ENCODE data around the gene RASSF10.

DNA sequence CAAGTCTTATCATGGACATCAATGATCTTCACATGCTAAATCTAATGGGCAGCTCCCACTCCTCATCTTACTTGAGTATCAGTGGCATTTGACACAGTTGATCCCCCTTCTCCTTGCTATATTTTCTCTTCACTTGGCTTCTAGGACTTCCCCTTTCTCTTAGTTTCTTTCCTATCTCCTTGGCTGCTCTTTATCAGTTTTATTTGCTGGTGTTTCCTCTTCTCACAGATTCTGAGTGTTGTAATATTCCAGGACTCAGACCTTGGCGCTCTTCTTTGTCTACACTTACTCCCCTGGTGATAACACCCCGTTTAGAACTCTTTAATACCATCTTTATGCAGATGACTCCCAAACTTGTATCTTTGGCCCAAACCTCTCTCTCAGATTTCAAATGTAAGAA lies 33.9 kb upstream of the RASSF10 start:
- TF ChIP-seq, protein P1, sequence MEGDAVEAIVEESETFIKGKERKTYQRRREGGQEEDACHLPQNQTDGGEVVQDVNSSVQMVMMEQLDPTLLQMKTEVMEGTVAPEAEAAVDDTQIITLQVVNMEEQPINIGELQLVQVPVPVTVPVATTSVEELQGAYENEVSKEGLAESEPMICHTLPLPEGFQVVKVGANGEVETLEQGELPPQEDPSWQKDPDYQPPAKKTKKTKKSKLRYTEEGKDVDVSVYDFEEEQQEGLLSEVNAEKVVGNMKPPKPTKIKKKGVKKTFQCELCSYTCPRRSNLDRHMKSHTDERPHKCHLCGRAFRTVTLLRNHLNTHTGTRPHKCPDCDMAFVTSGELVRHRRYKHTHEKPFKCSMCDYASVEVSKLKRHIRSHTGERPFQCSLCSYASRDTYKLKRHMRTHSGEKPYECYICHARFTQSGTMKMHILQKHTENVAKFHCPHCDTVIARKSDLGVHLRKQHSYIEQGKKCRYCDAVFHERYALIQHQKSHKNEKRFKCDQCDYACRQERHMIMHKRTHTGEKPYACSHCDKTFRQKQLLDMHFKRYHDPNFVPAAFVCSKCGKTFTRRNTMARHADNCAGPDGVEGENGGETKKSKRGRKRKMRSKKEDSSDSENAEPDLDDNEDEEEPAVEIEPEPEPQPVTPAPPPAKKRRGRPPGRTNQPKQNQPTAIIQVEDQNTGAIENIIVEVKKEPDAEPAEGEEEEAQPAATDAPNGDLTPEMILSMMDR (IDR thresholded peaks at IDR 0.05): no peak
- TF ChIP-seq RNF2 (IDR thresholded peaks at IDR 0.05; ENCODE audit: borderline replicate concordance, low read depth) (no peak), RFX5 (IDR thresholded peaks at IDR 0.05) (no peak), SMC3 (IDR thresholded peaks at IDR 0.05) (no peak), POLR2A (IDR thresholded peaks at IDR 0.05; ENCODE audit: low read length) (no peak), EP300 (IDR thresholded peaks at IDR 0.05) (no peak)
- TF ChIP-seq, protein P2, sequence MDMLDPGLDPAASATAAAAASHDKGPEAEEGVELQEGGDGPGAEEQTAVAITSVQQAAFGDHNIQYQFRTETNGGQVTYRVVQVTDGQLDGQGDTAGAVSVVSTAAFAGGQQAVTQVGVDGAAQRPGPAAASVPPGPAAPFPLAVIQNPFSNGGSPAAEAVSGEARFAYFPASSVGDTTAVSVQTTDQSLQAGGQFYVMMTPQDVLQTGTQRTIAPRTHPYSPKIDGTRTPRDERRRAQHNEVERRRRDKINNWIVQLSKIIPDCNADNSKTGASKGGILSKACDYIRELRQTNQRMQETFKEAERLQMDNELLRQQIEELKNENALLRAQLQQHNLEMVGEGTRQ (IDR thresholded peaks at IDR 0.05): no peak
- TF ChIP-seq, protein P3, sequence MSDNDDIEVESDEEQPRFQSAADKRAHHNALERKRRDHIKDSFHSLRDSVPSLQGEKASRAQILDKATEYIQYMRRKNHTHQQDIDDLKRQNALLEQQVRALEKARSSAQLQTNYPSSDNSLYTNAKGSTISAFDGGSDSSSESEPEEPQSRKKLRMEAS (IDR thresholded peaks at IDR 0.05): no peak
- TF ChIP-seq, protein P4, sequence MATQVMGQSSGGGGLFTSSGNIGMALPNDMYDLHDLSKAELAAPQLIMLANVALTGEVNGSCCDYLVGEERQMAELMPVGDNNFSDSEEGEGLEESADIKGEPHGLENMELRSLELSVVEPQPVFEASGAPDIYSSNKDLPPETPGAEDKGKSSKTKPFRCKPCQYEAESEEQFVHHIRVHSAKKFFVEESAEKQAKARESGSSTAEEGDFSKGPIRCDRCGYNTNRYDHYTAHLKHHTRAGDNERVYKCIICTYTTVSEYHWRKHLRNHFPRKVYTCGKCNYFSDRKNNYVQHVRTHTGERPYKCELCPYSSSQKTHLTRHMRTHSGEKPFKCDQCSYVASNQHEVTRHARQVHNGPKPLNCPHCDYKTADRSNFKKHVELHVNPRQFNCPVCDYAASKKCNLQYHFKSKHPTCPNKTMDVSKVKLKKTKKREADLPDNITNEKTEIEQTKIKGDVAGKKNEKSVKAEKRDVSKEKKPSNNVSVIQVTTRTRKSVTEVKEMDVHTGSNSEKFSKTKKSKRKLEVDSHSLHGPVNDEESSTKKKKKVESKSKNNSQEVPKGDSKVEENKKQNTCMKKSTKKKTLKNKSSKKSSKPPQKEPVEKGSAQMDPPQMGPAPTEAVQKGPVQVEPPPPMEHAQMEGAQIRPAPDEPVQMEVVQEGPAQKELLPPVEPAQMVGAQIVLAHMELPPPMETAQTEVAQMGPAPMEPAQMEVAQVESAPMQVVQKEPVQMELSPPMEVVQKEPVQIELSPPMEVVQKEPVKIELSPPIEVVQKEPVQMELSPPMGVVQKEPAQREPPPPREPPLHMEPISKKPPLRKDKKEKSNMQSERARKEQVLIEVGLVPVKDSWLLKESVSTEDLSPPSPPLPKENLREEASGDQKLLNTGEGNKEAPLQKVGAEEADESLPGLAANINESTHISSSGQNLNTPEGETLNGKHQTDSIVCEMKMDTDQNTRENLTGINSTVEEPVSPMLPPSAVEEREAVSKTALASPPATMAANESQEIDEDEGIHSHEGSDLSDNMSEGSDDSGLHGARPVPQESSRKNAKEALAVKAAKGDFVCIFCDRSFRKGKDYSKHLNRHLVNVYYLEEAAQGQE (IDR thresholded peaks at IDR 0.05): no peak

Measured in A549 (cell line).